ENCODE data around the gene CBARP. TPM values are rescaled to one million over a fixed set of nuclear protein-coding genes. Genes with fewer than 3 reads are reported as not detected.

The CBARP gene
- total RNA-seq, 4 donors from 2014 or later, result 0.58 to 1.0 (median 0.99) TPM; not detected in 1

DNA sequence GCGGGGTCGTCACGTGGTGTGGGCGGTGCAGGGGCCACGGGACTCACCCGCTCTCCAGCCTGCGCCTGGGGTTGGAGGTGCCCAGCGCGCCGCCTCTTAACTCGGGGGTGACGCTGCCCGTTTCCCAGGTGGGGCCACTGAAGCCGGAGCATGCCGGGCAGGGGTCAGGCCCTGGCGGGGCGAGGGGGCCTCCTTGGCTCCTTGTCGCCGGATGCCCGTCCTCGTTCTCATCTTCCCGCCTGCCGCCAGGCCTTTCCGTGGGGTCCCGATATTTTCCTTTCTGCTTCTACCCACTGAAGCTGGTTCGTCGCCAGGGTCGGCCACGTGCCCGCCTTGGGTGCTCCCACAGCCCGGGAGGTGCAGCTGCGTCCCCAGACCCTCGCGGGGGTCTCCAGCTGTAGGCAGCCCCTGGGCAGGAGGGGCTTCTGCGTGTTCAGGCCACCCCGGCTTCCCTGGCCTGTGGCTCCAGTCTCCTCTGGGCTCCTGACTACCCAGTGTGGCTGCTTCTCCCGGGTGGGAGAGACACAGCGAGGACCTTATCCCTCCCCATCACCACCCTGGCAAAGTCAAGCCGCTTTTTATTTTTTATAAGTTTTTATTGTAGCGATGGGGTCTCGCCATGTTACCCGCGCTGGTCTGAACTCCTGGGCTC lies 38.3 kb upstream of the CBARP start:
- peak overlapping the region; percentile 53 to 70 (median 70) for H3K4me3 ChIP-seq
- H3K36me3 ChIP-seq, result peaks cover 32 to 70% (median 63%) of the 10 kb centered on the region in 4 donors
- TF ChIP-seq, protein P1, sequence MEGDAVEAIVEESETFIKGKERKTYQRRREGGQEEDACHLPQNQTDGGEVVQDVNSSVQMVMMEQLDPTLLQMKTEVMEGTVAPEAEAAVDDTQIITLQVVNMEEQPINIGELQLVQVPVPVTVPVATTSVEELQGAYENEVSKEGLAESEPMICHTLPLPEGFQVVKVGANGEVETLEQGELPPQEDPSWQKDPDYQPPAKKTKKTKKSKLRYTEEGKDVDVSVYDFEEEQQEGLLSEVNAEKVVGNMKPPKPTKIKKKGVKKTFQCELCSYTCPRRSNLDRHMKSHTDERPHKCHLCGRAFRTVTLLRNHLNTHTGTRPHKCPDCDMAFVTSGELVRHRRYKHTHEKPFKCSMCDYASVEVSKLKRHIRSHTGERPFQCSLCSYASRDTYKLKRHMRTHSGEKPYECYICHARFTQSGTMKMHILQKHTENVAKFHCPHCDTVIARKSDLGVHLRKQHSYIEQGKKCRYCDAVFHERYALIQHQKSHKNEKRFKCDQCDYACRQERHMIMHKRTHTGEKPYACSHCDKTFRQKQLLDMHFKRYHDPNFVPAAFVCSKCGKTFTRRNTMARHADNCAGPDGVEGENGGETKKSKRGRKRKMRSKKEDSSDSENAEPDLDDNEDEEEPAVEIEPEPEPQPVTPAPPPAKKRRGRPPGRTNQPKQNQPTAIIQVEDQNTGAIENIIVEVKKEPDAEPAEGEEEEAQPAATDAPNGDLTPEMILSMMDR (IDR thresholded peaks at IDR 0.05), result no peak
- peak; percentile 4 to 63 for TF ChIP-seq POLR2AphosphoS5 (IDR thresholded peaks at IDR 0.05)
- no peaks in the 10 kb centered on the region for H3K27me3 ChIP-seq
- intact Hi-C loops (cut with DNase I), result no loop called here
- H3K27ac ChIP-seq (replicated peaks in 1 of 4), result peak overlapping the region; percentile 97 to 100 (median 100)
- H3K9me3 ChIP-seq, result no peaks in the 10 kb centered on the region
- H3K4me1 ChIP-seq, result peaks cover 51 to 73% (median 60%) of the 10 kb centered on the region in 4 donors
- no peak for DNase-seq (ENCODE audit: extremely low spot score)
- WGBS, result 23% methylated on average over 22 of the region's 43 CpGs

DNA sequence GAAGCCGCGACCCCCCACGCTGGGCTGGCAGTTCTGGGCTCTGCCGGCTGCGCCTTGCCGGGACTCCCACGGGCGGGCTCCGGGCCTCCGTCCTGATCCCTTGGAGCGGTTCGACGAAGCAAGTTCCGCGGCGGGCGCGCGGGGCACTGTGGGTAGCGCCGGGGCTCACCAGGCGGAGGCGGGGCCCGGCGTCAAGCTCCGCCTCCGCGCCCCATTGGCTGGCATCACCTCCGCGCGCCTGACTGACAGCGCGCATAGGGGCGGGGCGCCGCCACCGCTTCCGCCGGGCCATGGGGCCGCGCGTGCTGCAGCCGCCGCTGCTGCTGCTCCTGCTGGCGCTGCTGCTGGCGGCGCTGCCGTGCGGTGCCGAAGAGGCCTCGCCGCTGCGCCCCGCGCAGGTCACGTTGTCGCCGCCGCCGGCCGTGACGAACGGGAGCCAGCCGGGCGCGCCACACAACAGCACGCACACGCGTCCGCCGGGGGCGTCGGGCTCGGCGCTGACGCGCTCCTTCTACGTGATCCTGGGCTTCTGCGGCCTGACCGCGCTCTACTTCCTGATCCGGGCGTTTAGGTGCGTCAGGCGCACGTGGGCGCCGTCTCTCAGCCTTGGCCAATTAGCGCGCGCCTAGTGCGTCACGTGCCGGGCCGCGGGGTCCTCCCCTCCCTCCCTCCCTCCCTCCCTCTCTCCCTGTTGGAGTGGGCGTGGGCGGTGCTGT lies 37.6 kb upstream of the CBARP start, which contains the start of gene FAM174C:
FAM174C (plus strand) TSS at position 271 of the 716 bp plus-strand sequence; CDS start at position 291, 20 bp downstream.
- peak; percentile 99 for DNase-seq (ENCODE audit: extremely low spot score)
- Histone ChIP-seq H3K27ac (replicated peaks in 1 of 4) (peak within 1 kb of the TSS; percentile 97 to 100 (median 100)), H3K36me3 (peaks cover 34 to 76% (median 69%) of the 10 kb centered on the region in 4 donors), H3K27me3 (no peaks in the 10 kb centered on the region), H3K4me1 (peaks cover 58 to 80% (median 67%) of the 10 kb centered on the region in 4 donors), H3K4me3 (peak within 1 kb of the TSS; percentile 53 to 70 (median 70)), H3K9me3 (no peaks in the 10 kb centered on the region)
- no CpG with 5 or more reads among the region's 98 CpGs for WGBS
- intact Hi-C loops (cut with DNase I), result no loop called here
- TF ChIP-seq, protein P1 (IDR thresholded peaks at IDR 0.05), result peak in 1 of 3 experiments; percentile 14
- TF ChIP-seq POLR2AphosphoS5 (IDR thresholded peaks at IDR 0.05), result peak; percentile 84 to 86
- TF ChIP-seq EP300 (IDR thresholded peaks at IDR 0.05), result no peak
- peak; percentile 37 for TF ChIP-seq POLR2A (IDR thresholded peaks at IDR 0.05; ENCODE audit: low read depth)

DNA sequence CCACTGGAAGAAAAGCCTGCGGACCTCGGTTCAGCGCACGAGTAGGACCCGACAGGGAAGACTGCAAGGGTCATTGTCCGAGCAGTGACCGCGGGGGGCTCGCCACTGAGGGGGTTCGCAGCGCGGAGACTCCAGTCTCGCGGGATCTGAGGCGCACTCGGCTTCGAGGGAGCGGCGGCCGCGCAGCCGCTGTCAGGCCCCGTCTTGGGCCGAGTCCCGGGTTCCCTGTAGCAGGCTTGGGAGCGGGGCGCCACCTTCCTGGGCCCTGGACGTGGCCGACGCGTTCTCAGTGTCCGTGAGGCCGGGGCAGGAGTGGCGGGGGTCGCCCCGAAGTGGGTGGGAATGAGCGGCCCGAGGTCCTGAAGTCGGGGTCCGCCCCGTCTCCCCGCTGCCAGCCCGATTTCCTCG lies 37.1 kb upstream of the CBARP start:
- TF ChIP-seq EP300 (IDR thresholded peaks at IDR 0.05) (no peak), POLR2AphosphoS5 (IDR thresholded peaks at IDR 0.05) (no peak), POLR2A (IDR thresholded peaks at IDR 0.05; ENCODE audit: low read depth) (peak; percentile 28)
- TF ChIP-seq, protein P1 (IDR thresholded peaks at IDR 0.05), result no peak
- intact Hi-C loops (cut with DNase I), result no loop called here
- 44% methylated on average over 20 of the region's 44 CpGs for WGBS
- DNase-seq (ENCODE audit: extremely low spot score), result no peak
- no peaks in the 10 kb centered on the region for H3K27me3 ChIP-seq
- H3K36me3 ChIP-seq, result peaks cover 34 to 73% (median 69%) of the 10 kb centered on the region in 4 donors
- peak overlapping the region; percentile 53 to 70 (median 70) for H3K4me3 ChIP-seq
- peaks cover 60 to 82% (median 71%) of the 10 kb centered on the region in 4 donors for H3K4me1 ChIP-seq
- no peaks in the 10 kb centered on the region for H3K9me3 ChIP-seq
- H3K27ac ChIP-seq (replicated peaks in 1 of 4), result peak overlapping the region; percentile 97 to 100 (median 100)

DNA sequence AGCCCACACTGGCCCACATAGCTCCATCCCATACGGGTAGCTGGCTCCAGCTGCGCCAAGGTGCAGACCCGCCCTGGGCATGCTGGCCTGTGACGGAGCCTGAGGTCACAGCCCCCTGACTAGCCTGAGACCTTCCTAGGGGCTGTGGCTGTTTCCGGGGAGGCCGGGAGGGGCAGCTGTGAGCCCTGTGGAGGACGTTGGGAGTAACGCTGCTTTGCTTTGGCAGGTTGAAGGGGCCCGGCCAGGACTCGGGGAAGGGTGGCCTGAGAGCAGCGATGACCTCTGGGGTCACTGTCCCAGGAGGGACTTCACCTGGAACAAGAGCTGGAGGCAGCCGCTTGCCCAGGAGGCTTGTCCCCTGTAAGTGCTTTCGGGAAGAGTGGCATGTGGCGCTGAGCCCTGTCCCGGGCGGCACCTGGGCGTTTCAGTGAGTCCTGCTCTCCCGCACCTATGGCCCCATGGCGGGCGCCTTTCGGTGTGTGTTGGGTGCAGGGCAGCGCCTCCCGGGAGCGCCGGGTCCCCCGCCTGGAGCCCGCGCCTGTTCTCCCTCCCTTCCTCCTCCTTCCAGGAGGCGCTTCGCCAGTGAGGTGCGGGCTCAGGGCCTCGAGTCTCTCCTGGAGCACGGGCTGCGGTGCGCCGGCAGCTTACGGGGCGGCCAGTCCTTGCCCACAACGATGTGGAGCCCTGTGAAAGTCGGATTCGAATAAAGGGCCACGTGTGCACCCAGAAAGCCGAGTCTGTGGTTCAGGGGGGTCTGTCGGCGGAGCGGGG lies 36.5 kb upstream of the CBARP start:
- H3K27ac ChIP-seq (replicated peaks in 1 of 4), result peak overlapping the region; percentile 97 to 100 (median 100)
- TF ChIP-seq EP300 (IDR thresholded peaks at IDR 0.05) (no peak), POLR2AphosphoS5 (IDR thresholded peaks at IDR 0.05) (no peak), POLR2A (IDR thresholded peaks at IDR 0.05; ENCODE audit: low read depth) (no peak)
- H3K9me3 ChIP-seq, result no peaks in the 10 kb centered on the region
- H3K4me3 ChIP-seq, result peak overlapping the region; percentile 53 to 70 (median 70)
- no peaks in the 10 kb centered on the region for H3K27me3 ChIP-seq
- 74% methylated on average over 30 of the region's 46 CpGs for WGBS
- DNase-seq (ENCODE audit: extremely low spot score), result no peak
- H3K4me1 ChIP-seq, result peaks cover 60 to 80% (median 69%) of the 10 kb centered on the region in 4 donors
- peaks cover 34 to 67% (median 65%) of the 10 kb centered on the region in 4 donors for H3K36me3 ChIP-seq
- intact Hi-C loops (cut with DNase I), result no loop called here

All from esophagus muscularis mucosa (tissue), 4 donors.